ENCODE measurements around the gene ASS1. TPM values are rescaled to one million over a fixed set of nuclear protein-coding genes. Genes with fewer than 3 reads are reported as not detected.
A peak's percentile ranks its signal among the peaks of the same experiment; 100 is the strongest.

The ASS1 gene
- total RNA-seq, 1 experiment from 2014 or later = 5.8 TPM

DNA sequence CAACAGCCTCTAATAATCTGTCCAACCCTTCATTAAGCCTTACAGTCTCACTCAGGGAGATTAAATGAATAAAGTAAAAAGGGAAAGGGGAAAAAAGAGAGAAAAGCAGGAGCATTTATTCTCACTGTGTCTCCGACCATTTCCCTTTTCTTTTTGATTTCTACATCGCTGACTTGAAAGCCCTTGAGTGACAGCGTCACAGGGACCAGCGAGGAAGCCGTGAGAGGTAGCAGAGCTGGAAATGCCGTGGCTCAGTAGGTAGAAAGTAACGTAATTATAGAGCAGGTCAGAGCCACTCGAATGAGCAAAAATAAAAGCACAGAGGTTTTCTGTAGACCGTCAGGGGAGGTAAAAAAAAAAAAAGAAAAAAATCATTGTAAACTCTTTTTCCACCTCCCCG, 52.4 kb downstream of the ASS1 start:
- peaks cover 5% of the 10 kb centered on the region for H3K9me3 ChIP-seq (ENCODE audit: low read depth, low read length, poor library complexity, severe bottlenecking)
- no peak overlapping the region for H3K4me3 ChIP-seq (ENCODE audit: low read depth, low read length, poor library complexity, severe bottlenecking)
- TF ChIP-seq, protein P1, sequence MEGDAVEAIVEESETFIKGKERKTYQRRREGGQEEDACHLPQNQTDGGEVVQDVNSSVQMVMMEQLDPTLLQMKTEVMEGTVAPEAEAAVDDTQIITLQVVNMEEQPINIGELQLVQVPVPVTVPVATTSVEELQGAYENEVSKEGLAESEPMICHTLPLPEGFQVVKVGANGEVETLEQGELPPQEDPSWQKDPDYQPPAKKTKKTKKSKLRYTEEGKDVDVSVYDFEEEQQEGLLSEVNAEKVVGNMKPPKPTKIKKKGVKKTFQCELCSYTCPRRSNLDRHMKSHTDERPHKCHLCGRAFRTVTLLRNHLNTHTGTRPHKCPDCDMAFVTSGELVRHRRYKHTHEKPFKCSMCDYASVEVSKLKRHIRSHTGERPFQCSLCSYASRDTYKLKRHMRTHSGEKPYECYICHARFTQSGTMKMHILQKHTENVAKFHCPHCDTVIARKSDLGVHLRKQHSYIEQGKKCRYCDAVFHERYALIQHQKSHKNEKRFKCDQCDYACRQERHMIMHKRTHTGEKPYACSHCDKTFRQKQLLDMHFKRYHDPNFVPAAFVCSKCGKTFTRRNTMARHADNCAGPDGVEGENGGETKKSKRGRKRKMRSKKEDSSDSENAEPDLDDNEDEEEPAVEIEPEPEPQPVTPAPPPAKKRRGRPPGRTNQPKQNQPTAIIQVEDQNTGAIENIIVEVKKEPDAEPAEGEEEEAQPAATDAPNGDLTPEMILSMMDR (conservative IDR thresholded peaks at IDR 0.05; ENCODE audit: low read depth, low read length) = no peak
- TF ChIP-seq EZH2 (IDR thresholded peaks at IDR 0.05; ENCODE audit: borderline replicate concordance, low read depth, low read length, poor library complexity, severe bottlenecking) = no peak
- H3K36me3 ChIP-seq (ENCODE audit: insufficient read depth, low read length, poor library complexity, severe bottlenecking) = no peaks in the 10 kb centered on the region
- ChIA-PET POLR2A (ENCODE audit: low non-redundant PET) (interaction anchor here (0.7 kb wide), 1 partner anchor 1385 kb away, joined by 7 read pairs; no protein-coding TSS in a partner anchor), CTCF (no interaction called here)
- no TSS peak for BruUV-seq (replicated peaks)
- H3K27me3 ChIP-seq (replicated peaks; ENCODE audit: insufficient read depth, low read depth, low read length, poor library complexity) = no peaks in the 10 kb centered on the region
- intact Hi-C loops (cut with micrococcal nuclease; ENCODE audit: unreplicated experiment) = no loop called here
- DNase-seq (ENCODE audit: low spot score) = no peak
- H3K27ac ChIP-seq (ENCODE audit: low read depth, low read length, poor library complexity, severe bottlenecking) = no peak overlapping the region
- no peaks in the 10 kb centered on the region for H3K4me1 ChIP-seq (ENCODE audit: insufficient read depth, low read length, poor library complexity, severe bottlenecking)

DNA sequence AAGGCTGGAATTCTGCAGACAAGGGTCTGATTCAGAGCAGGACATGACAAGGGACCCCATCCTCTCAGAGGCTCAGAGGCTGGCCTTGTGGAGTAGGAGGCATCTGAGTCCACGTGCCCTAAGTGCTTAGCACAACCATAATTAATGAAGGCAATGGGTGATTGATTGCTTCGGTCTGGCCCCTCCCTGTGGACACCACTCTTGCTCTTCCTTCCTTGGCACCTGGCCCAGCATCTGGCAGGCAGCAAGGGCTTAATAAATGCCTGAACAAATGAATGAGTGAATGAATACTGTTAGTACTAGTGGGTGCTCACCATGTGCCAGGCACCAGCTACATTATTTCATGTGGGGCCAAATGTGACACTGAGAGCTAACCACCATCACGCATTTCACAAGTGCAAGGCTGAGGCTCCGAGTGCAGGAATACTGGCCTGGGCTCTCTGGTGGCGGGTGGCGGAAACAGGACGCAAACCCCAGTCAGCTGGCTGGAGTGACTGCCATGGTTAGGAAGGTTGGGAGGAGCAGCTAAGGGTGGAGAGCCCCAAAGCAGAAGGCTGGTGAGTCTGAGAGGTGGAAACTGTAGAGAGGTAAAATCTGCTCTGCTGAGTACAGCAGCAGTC, 53.6 kb downstream of the ASS1 start:
- POLR2A ChIA-PET (ENCODE audit: low non-redundant PET) = no interaction called here
- DNase-seq (ENCODE audit: low spot score) = peak; percentile 63
- no peak for TF ChIP-seq EZH2 (IDR thresholded peaks at IDR 0.05; ENCODE audit: borderline replicate concordance, low read depth, low read length, poor library complexity, severe bottlenecking)
- TF ChIP-seq, protein P1 (conservative IDR thresholded peaks at IDR 0.05; ENCODE audit: low read depth, low read length) = no peak
- Histone ChIP-seq H3K27ac (ENCODE audit: low read depth, low read length, poor library complexity, severe bottlenecking) (no peak overlapping the region), H3K4me3 (ENCODE audit: low read depth, low read length, poor library complexity, severe bottlenecking) (no peak overlapping the region), H3K36me3 (ENCODE audit: insufficient read depth, low read length, poor library complexity, severe bottlenecking) (no peaks in the 10 kb centered on the region), H3K27me3 (replicated peaks; ENCODE audit: insufficient read depth, low read depth, low read length, poor library complexity) (no peaks in the 10 kb centered on the region), H3K9me3 (ENCODE audit: low read depth, low read length, poor library complexity, severe bottlenecking) (peaks cover 5% of the 10 kb centered on the region), H3K4me1 (ENCODE audit: insufficient read depth, low read length, poor library complexity, severe bottlenecking) (no peaks in the 10 kb centered on the region)
- BruUV-seq (replicated peaks) = no TSS peak
- CTCF ChIA-PET = no interaction called here
- intact Hi-C loops (cut with micrococcal nuclease; ENCODE audit: unreplicated experiment) = no loop called here

GRCh38 chr9:130498918-130499698, 54.3 kb downstream of the ASS1 start:
- Histone ChIP-seq H3K36me3 (ENCODE audit: insufficient read depth, low read length, poor library complexity, severe bottlenecking) (no peaks in the 10 kb centered on the region), H3K27ac (ENCODE audit: low read depth, low read length, poor library complexity, severe bottlenecking) (no peak overlapping the region), H3K27me3 (replicated peaks; ENCODE audit: insufficient read depth, low read depth, low read length, poor library complexity) (no peaks in the 10 kb centered on the region), H3K4me1 (ENCODE audit: insufficient read depth, low read length, poor library complexity, severe bottlenecking) (no peaks in the 10 kb centered on the region), H3K9me3 (ENCODE audit: low read depth, low read length, poor library complexity, severe bottlenecking) (peaks cover 5% of the 10 kb centered on the region), H3K4me3 (ENCODE audit: low read depth, low read length, poor library complexity, severe bottlenecking) (no peak overlapping the region)
- intact Hi-C loops (cut with micrococcal nuclease; ENCODE audit: unreplicated experiment) = no loop called here
- POLR2A ChIA-PET (ENCODE audit: low non-redundant PET) = no interaction called here
- no peak for DNase-seq (ENCODE audit: low spot score)
- CTCF ChIA-PET = no interaction called here
- TF ChIP-seq EZH2 (IDR thresholded peaks at IDR 0.05; ENCODE audit: borderline replicate concordance, low read depth, low read length, poor library complexity, severe bottlenecking) = no peak
- TF ChIP-seq, protein P1 (conservative IDR thresholded peaks at IDR 0.05; ENCODE audit: low read depth, low read length) = no peak
- BruUV-seq (replicated peaks) = no TSS peak
